Loucy (cell line): Measurements from ENCODE around the gene ROS1.

Experiments used
- H2AFZ ChIP-seq: fragments of 200-600 bp; sonication (generic); 2 replicates; pipeline ENCODE4 v1.6.0; 2016; ENCODE audit warnings: antibody characterized with exemption, mild to moderate bottlenecking, low read length, moderate library complexity
- H3F3A ChIP-seq: fragments of 200-600 bp; 2 replicates; pipeline ENCODE4 v1.6.0; 2016; ENCODE audit warnings: antibody characterized with exemption, low read depth, mild to moderate bottlenecking
- H3K27me3 ChIP-seq: fragments of 200-600 bp; sonication (generic); 2 replicates; pipeline ENCODE4 v1.6.1; 2014; ENCODE audit warnings: low read length, mild to moderate bottlenecking; ENCODE audit not compliant: insufficient read depth, poor library complexity, severe bottlenecking
- H3K36me3 ChIP-seq: fragments of 200-600 bp; sonication (generic); 2 replicates; pipeline ENCODE4 v1.6.1; 2016; ENCODE audit warnings: low read length; ENCODE audit not compliant: insufficient read depth
- H3K4me1 ChIP-seq: fragments of 200-600 bp; sonication (generic); 2 replicates; pipeline ENCODE4 v1.5.1; 2014; ENCODE audit warnings: low read length, mild to moderate bottlenecking; ENCODE audit not compliant: insufficient read depth, poor library complexity, severe bottlenecking
- H3K4me2 ChIP-seq: fragments of 200-600 bp; sonication (generic); 2 replicates; pipeline ENCODE4 v1.6.0; 2014; ENCODE audit warnings: antibody characterized with exemption, low read length, low read depth, mild to moderate bottlenecking; ENCODE audit not compliant: poor library complexity, severe bottlenecking
- H3K4me3 ChIP-seq: fragments of 200-600 bp; sonication (generic); 2 replicates; pipeline ENCODE4 v1.5.1; 2014; ENCODE audit warnings: low read length, mild to moderate bottlenecking, mixed read lengths; ENCODE audit not compliant: poor library complexity, severe bottlenecking
- H3K79me2 ChIP-seq: fragments of 200-600 bp; sonication (generic); 2 replicates; pipeline ENCODE4 v1.6.1; 2014; ENCODE audit warnings: low read length; ENCODE audit not compliant: insufficient read depth
- H3K9ac ChIP-seq: fragments of 200-600 bp; sonication (generic); 2 replicates; pipeline ENCODE4 v1.6.0; 2014; ENCODE audit warnings: mild to moderate bottlenecking, low read depth, low read length, moderate library complexity; ENCODE audit not compliant: poor library complexity, severe bottlenecking
- H3K9me2 ChIP-seq: fragments of 200-600 bp; sonication (generic); replicated peaks from 2 replicates; pipeline ENCODE4 v1.6.1; 2016; ENCODE audit warnings: low read depth, low read length, mixed read lengths
- H3K9me3 ChIP-seq: fragments of 200-600 bp; sonication (generic); 2 replicates; pipeline ENCODE4 v1.6.1; 2014; ENCODE audit warnings: mild to moderate bottlenecking, antibody characterized with exemption, low read length, low read depth; ENCODE audit not compliant: insufficient read depth
- H4K20me1 ChIP-seq: fragments of 200-600 bp; sonication (generic); 2 replicates; pipeline ENCODE4 v1.6.0; 2014; ENCODE audit warnings: antibody characterized with exemption, low read length, mild to moderate bottlenecking; ENCODE audit not compliant: insufficient read depth, poor library complexity, severe bottlenecking
- CTCF ChIP-seq: fragments of 200-600 bp; sonication (generic); conservative IDR thresholded peaks from 2 replicates; pipeline ENCODE4 v1.5.1; 2014; ENCODE audit warnings: mild to moderate bottlenecking, antibody characterized with exemption, low read length
- EZH2phosphoT487 ChIP-seq: fragments of 200-600 bp; IDR thresholded peaks from 2 replicates; pipeline ENCODE4 v1.6.1; 2018; ENCODE audit warnings: antibody characterized with exemption, mild to moderate bottlenecking, moderate library complexity, borderline replicate concordance

The ROS1 gene

DNA sequence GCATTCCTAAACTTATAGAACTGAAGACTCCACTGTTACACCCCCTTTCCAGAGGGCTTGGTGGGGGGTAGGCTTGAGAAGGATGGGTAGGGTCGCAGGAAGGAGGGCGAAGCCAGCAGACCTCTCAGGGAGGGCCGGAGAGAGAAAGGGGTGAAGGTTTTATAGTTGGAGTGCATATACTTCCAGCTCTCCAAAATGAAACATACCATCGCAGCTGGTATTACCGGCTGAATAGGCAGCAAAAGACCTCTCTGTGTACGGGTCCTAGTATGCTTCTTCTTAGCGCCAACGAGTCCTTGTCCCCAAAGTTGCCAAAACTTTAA, 161.4 kb downstream of the ROS1 start:
- no peaks in the 10 kb centered on the region for H3K4me1 ChIP-seq
- H3F3A ChIP-seq: no peaks in the 10 kb centered on the region
- no peaks in the 10 kb centered on the region for H3K36me3 ChIP-seq
- H3K27me3 ChIP-seq: no peaks in the 10 kb centered on the region
- no peaks in the 10 kb centered on the region for H3K9me3 ChIP-seq
- no peak overlapping the region for H3K9ac ChIP-seq
- H3K9me2 ChIP-seq: no peaks in the 10 kb centered on the region
- H3K4me3 ChIP-seq: no peak overlapping the region
- H3K79me2 ChIP-seq: no peaks in the 10 kb centered on the region
- TF ChIP-seq EZH2phosphoT487 (no peak), CTCF (no peak)
- H4K20me1 ChIP-seq: no peaks in the 10 kb centered on the region
- H3K4me2 ChIP-seq: no peak overlapping the region
- no peak overlapping the region for H2AFZ ChIP-seq

DNA sequence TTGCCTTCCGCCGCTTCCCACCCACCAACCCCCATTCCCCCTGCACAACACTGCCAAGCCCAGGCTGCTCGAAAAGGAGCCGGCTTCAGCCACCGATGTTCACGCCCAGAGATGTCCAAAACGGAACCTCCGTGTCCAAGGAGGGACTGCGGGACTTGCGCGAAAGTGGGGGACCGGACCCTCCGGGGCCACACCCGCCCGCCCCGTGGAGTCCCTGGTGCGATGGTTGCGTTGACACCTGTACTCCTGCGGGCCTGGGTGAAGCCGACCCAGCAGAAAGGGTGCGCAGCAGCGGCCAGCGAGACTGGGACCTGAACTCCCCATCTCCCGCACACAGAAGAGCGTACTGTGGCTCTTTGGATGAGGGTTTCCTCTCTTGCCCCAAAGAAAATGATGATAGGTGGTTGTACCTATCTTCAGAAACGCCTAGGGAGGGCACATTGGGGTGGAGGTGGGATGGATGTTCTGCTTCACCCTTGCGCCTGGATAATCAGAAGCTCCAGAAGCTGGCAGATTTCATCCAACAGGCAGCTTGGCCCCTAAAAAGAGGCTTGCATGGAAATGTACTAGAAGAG, 162.3 kb downstream of the ROS1 start:
- Histone ChIP-seq H3K79me2 (no peaks in the 10 kb centered on the region), H3K4me2 (no peak overlapping the region), H3K9me2 (no peaks in the 10 kb centered on the region), H3K9ac (no peak overlapping the region), H3K9me3 (no peaks in the 10 kb centered on the region), H3F3A (no peaks in the 10 kb centered on the region), H4K20me1 (no peaks in the 10 kb centered on the region), H3K4me1 (no peaks in the 10 kb centered on the region), H3K36me3 (no peaks in the 10 kb centered on the region), H2AFZ (no peak overlapping the region), H3K27me3 (no peaks in the 10 kb centered on the region), H3K4me3 (no peak overlapping the region)
- TF ChIP-seq CTCF: no peak
- no peak for TF ChIP-seq EZH2phosphoT487

DNA sequence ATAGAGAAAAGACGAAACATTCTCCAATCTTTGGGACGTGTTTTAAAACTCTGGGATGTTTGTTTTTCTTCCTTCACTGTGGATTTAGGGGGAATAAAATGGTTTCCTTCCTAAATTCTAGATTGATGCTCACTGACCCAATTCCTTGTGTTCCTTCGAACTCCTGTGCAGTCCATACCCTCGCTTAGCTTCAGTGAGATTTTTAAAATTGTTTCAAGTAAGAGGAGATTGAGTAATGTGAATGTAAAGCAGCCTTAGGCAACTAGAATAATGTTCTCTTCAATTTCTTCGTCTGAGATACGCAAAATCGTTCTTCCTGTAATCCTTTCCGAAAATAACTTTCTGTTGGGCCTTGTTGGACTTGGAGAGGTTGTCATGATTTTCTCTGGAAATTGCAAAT, 162.9 kb downstream of the ROS1 start:
- no peaks in the 10 kb centered on the region for H3K9me2 ChIP-seq
- H3K79me2 ChIP-seq: no peaks in the 10 kb centered on the region
- H4K20me1 ChIP-seq: no peaks in the 10 kb centered on the region
- H3K36me3 ChIP-seq: no peaks in the 10 kb centered on the region
- no peaks in the 10 kb centered on the region for H3K4me1 ChIP-seq
- TF ChIP-seq CTCF (no peak), EZH2phosphoT487 (no peak)
- no peak overlapping the region for H3K4me3 ChIP-seq
- no peak overlapping the region for H3K9ac ChIP-seq
- no peak overlapping the region for H2AFZ ChIP-seq
- H3K4me2 ChIP-seq: no peak overlapping the region
- H3F3A ChIP-seq: no peaks in the 10 kb centered on the region
- H3K9me3 ChIP-seq: no peaks in the 10 kb centered on the region
- no peaks in the 10 kb centered on the region for H3K27me3 ChIP-seq
